Fibroblast of villous mesenchyme (primary cell): Measurements from ENCODE around the gene EHD4. TPM values are rescaled to one million over a fixed set of nuclear protein-coding genes. Genes with fewer than 3 reads are reported as not detected.

Experiments used
- DNase-seq: peaks from one replicate; pipeline ENCODE4 v3.0.0-alpha.2; 2010; ENCODE audit warnings: low read depth
- H3K4me3 ChIP-seq: 2 replicates; pipeline ENCODE4 v1.5.1; 2011; ENCODE audit warnings: low read depth, mild to moderate bottlenecking, low read length
- CTCF ChIP-seq: IDR thresholded peaks from 2 replicates; pipeline ENCODE4 v1.5.1; 2012; ENCODE audit warnings: low read depth, mild to moderate bottlenecking, low read length; ENCODE audit not compliant: insufficient read depth
- total RNA-seq: library from RNA; depleted of rRNA; stranded (reverse); fragments of >200 nt; gene quantifications from 2 replicates; pipeline ENCODE4 v1.2.3, GENCODE V29; 2012

EHD4 gene
- total RNA-seq, 1 donor = 19.0 TPM

GRCh38 chr15:41860049-41860828 is 112.1 kb downstream of the EHD4 start:
- DNase-seq = peak; percentile 5
- peak; percentile 26 for TF ChIP-seq CTCF

GRCh38 chr15:41858756-41859155 is 113.6 kb downstream of the EHD4 start:
- no peak for TF ChIP-seq CTCF
- DNase-seq = no peak
- H3K4me3 ChIP-seq = no peak overlapping the region

More at GRCh38 chr15:41860049-41860828, 112.1 kb downstream of the EHD4 start:
- no peak overlapping the region for H3K4me3 ChIP-seq

GRCh38 chr15:41857316-41857715 is 115.0 kb downstream of the EHD4 start:
- DNase-seq = no peak
- no peak overlapping the region for H3K4me3 ChIP-seq
- TF ChIP-seq CTCF = no peak

GRCh38 chr15:41856716-41857115 is 115.6 kb downstream of the EHD4 start:
- TF ChIP-seq CTCF = no peak
- DNase-seq = no peak
- H3K4me3 ChIP-seq = no peak overlapping the region

- H3K4me3 ChIP-seq = no peak overlapping the region
- DNase-seq = no peak
- no peak for TF ChIP-seq CTCF
Measured at GRCh38 chr15:41856262-41856661, 116.1 kb downstream of the EHD4 start.

GRCh38 chr15:41855261-41855961 is 116.9 kb downstream of the EHD4 start:
- no peak for DNase-seq
- no peak for TF ChIP-seq CTCF
- no peak overlapping the region for H3K4me3 ChIP-seq
